Fibroblast of mammary gland (primary cell): Measurements from ENCODE around the gene HNF1A.
A peak's percentile ranks its signal among the peaks of the same experiment; 100 is the strongest.

ENCODE experiments used
- DNase-seq: peaks from one replicate; pipeline ENCODE4 v3.0.0-alpha.2; 2010; ENCODE audit warnings: low read depth
- H3K4me3 ChIP-seq: 2 replicates; pipeline ENCODE4 v1.5.1; 2011; ENCODE audit warnings: low read depth, mild to moderate bottlenecking, low read length, moderate library complexity; ENCODE audit not compliant: control insufficient read depth
- CTCF ChIP-seq: conservative IDR thresholded peaks from 2 replicates; pipeline ENCODE4 v1.5.1; 2011; ENCODE audit warnings: low read depth, low read length, inconsistent platforms; ENCODE audit not compliant: control insufficient read depth, insufficient read depth

HNF1A gene

GRCh38 chr12:121005346-121005815 lies 27.0 kb downstream of the HNF1A start:
- peak; percentile 72 for TF ChIP-seq CTCF
- peak; percentile 53 for DNase-seq
- no peak overlapping the region for H3K4me3 ChIP-seq

DNA sequence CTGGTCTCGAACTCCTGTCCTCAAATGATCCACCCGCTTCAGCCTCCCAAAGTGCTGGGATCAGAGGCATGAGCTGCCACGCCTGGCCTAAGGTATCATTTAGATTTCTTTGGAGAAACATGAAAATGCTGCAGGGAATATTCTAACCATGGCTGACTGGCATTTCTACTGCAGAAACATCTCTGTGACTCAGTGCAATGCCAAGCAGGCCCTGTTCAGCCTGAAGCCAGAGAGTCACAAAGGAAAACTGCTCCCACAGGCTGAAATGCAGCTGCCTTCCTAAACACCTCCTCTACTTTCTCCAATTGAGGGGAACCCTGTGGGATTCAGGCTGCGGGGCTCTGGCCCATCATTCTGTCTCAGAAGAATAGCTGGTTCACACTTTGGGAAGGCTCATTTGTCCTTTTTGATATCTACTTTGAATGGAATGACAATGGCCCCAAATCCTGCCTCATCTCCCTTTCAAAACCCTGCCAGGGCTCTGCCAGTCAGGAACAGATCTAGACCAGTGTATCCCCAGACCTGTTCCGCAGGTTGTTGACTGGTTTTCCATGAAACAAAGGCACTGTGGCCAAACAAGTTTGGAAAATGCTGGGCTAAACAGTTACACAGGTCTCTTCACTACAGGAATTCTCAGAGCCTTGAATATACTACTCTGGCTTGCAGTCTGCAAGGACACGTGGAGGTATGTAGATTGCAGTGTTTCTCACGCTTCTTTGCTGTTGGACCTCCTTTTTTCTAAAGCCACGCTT lies 30.2 kb downstream of the HNF1A start:
- no peak overlapping the region for H3K4me3 ChIP-seq
- no peak for TF ChIP-seq CTCF
- no peak for DNase-seq

DNA sequence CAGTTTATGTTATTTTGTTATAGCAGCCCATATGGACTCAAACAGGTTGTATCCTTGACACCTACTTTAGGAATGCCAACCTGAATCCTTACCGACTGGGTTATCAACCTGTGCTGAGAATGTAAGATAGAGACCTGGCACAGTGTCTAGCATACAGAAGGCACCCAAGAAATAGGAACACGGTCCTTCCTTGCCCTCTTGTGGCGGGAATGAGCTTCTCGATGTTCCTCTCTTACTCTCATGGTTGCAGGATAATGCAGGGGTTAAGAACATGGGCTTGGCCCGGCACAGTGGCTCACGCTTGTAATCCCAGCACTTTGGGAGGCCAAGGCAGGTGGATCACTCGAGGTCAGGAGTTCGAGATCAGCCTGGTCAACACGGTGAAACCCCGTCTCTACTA lies 31.4 kb downstream of the HNF1A start:
- peak; percentile 46 for TF ChIP-seq CTCF
- DNase-seq = peak; percentile 46

DNA sequence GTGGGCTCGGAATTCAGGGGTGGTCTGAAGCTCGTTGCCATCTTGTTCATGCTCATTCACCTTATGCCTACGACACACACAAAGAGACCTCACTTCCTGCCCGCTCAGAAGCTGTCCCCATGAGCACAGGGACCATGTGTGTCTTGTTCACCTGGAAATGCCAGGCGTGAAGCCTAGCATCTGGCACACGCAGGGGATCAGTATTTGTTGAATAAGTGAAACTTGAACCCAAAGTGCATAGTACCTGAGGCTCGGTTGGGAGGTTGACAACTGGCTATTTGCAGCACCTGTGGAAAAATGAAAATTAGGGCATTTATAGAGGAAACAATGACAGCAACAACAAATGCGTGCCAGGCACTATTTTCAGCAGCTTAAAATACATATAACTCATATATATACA lies 32.5 kb downstream of the HNF1A start:
- no peak for TF ChIP-seq CTCF
- DNase-seq = no peak

More for the DNA sequence above, 31.4 kb downstream of the HNF1A start:
- H3K4me3 ChIP-seq = no peak overlapping the region

GRCh38 chr12:121011820-121012219 lies 33.5 kb downstream of the HNF1A start:
- no peak for TF ChIP-seq CTCF
- H3K4me3 ChIP-seq = no peak overlapping the region
- no peak for DNase-seq

More for the DNA sequence above, 32.5 kb downstream of the HNF1A start:
- no peak overlapping the region for H3K4me3 ChIP-seq

DNA sequence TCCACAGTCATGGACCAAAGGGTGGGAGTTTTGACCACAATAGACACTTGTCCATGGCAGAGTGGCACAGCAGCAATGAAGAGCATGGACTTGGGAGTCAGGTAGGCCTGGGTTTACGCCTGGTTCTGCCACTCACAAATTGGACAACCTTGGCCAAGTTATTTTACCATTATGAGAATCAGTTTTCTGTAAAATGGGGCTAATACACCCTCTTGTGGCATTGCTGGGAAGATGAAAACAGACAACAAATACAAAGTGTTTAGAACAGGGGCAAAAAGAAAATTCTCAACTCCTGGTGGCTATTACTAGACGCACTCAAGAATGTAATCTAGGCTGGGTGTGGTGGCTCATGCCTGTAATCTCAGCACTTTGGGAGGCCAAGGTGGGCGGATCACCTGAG lies 35.4 kb downstream of the HNF1A start:
- no peak for TF ChIP-seq CTCF
- DNase-seq = no peak
- H3K4me3 ChIP-seq = no peak overlapping the region
